Body of pancreas (tissue), 4 donors: Measurements from ENCODE around the gene ERBB4.

ENCODE experiments used
- POLR2A ChIP-seq, 3 donors: fragments of 450-650 bp; IDR thresholded peaks; one replicate each; pipeline ENCODE4 v1.6.1; 2016; ENCODE audit warnings: antibody characterized with exemption in 3 of 3, mild to moderate bottlenecking in 2 of 3
- TF ChIP-seq, protein P1 (sequence below), 7 experiments: fragments of 450-650 bp in 4 of 7; fragments of 200-600 bp in 3 of 7; sonication (generic) in 3 of 7; IDR thresholded peaks; one replicate each; pipeline ENCODE4 v1.5.1; 2016 to 2019; ENCODE audit warnings: antibody characterized with exemption in 7 of 7

DNA sequence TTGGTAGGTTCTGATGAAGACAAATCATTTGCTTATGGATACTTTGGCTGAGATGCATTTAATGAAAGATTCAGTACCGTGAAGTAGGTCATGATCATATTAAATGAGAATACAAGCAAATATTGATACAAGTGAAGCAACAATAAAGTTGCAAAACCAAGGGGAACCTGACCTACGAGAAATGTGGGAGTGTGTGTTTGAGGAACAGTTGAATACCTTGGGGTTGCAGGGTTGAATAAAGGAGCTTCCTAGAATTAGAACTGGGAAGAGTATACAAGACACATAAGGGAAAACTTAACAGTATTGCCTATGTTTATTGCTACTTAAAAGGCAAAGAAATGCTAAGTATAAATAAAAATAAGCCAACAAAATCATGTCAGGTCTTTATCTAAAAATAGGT is 702.9 kb downstream of the ERBB4 start:
- TF ChIP-seq, protein P1, sequence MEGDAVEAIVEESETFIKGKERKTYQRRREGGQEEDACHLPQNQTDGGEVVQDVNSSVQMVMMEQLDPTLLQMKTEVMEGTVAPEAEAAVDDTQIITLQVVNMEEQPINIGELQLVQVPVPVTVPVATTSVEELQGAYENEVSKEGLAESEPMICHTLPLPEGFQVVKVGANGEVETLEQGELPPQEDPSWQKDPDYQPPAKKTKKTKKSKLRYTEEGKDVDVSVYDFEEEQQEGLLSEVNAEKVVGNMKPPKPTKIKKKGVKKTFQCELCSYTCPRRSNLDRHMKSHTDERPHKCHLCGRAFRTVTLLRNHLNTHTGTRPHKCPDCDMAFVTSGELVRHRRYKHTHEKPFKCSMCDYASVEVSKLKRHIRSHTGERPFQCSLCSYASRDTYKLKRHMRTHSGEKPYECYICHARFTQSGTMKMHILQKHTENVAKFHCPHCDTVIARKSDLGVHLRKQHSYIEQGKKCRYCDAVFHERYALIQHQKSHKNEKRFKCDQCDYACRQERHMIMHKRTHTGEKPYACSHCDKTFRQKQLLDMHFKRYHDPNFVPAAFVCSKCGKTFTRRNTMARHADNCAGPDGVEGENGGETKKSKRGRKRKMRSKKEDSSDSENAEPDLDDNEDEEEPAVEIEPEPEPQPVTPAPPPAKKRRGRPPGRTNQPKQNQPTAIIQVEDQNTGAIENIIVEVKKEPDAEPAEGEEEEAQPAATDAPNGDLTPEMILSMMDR (IDR thresholded peaks at IDR 0.05): no peak
- no peak for TF ChIP-seq POLR2A (IDR thresholded peaks at IDR 0.05)
